H9 (cell line): ENCODE results near the gene TRIM24. TPM values are rescaled to one million over a fixed set of nuclear protein-coding genes. Genes with fewer than 3 reads are reported as not detected.

Experiments
- DNase-seq: peaks from one replicate; pipeline ENCODE4 v3.0.0-alpha.2; 2017
- H2AFZ ChIP-seq: one replicate; pipeline ENCODE4 v1.6.1; 2013; ENCODE audit warnings: mild to moderate bottlenecking, low read length, control low read depth, moderate library complexity
- H2AK5ac ChIP-seq: 2 replicates; pipeline ENCODE4 v1.6.1; 2013; ENCODE audit warnings: low read length, control low read depth, mixed read lengths; ENCODE audit not compliant: insufficient read length
- H2BK120ac ChIP-seq: one replicate; pipeline ENCODE4 v1.6.1; 2013; ENCODE audit warnings: low read depth, mild to moderate bottlenecking, low read length, control low read depth, inconsistent platforms; ENCODE audit not compliant: poor library complexity, severe bottlenecking
- H2BK12ac ChIP-seq: 2 replicates; pipeline ENCODE4 v1.6.1; 2013; ENCODE audit warnings: low read length, control low read depth, mixed read lengths, low read depth; ENCODE audit not compliant: insufficient read length
- H2BK15ac ChIP-seq: 2 replicates; pipeline ENCODE4 v1.6.1; 2013; ENCODE audit warnings: low read depth, low read length, control low read depth
- H2BK20ac ChIP-seq: one replicate; pipeline ENCODE4 v1.6.1; 2013; ENCODE audit warnings: low read depth, mild to moderate bottlenecking, low read length, control low read depth, inconsistent platforms; ENCODE audit not compliant: poor library complexity, severe bottlenecking
- H2BK5ac ChIP-seq: 2 replicates; pipeline ENCODE4 v1.6.1; 2013; ENCODE audit warnings: low read length, control low read depth, mixed read lengths; ENCODE audit not compliant: insufficient read length
- H3K14ac ChIP-seq: 2 replicates; pipeline ENCODE4 v1.6.1; 2013; ENCODE audit warnings: low read length, control low read depth; ENCODE audit not compliant: insufficient read depth
- H3K18ac ChIP-seq: 2 replicates; pipeline ENCODE4 v1.6.1; 2013; ENCODE audit warnings: low read depth, mild to moderate bottlenecking, mixed read lengths, low read length, control low read depth; ENCODE audit not compliant: insufficient read length
- H3K23ac ChIP-seq: 2 replicates; pipeline ENCODE4 v1.6.1; 2013; ENCODE audit warnings: low read length, control low read depth, mixed read lengths, low read depth; ENCODE audit not compliant: insufficient read length
- H3K23me2 ChIP-seq: 2 replicates; pipeline ENCODE4 v1.6.1; 2013; ENCODE audit warnings: low read depth, mild to moderate bottlenecking, mixed read lengths, low read length, control low read depth; ENCODE audit not compliant: insufficient read length, poor library complexity, severe bottlenecking
- H3K27ac ChIP-seq: 2 replicates; pipeline ENCODE4 v1.5.1; 2013; ENCODE audit warnings: low read length, control low read depth, mixed read lengths, low read depth; ENCODE audit not compliant: insufficient read length
- H3K27me3 ChIP-seq: 2 replicates; pipeline ENCODE4 v1.6.1; 2013; ENCODE audit warnings: low read length, control low read depth, inconsistent platforms; ENCODE audit not compliant: insufficient read depth
- H3K4ac ChIP-seq: 2 replicates; pipeline ENCODE4 v1.6.1; 2013; ENCODE audit warnings: low read depth, mild to moderate bottlenecking, control low read depth, inconsistent platforms, low read length, moderate library complexity
- H3K4me1 ChIP-seq: 2 replicates; pipeline ENCODE4 v1.6.1; 2013; ENCODE audit warnings: low read length, control low read depth, inconsistent platforms; ENCODE audit not compliant: insufficient read depth
- H3K4me2 ChIP-seq: 2 replicates; pipeline ENCODE4 v1.6.1; 2013; ENCODE audit warnings: low read length, control low read depth, mixed read lengths; ENCODE audit not compliant: insufficient read length, insufficient read depth
- H3K56ac ChIP-seq: 2 replicates; pipeline ENCODE4 v1.6.1; 2013; ENCODE audit warnings: low read depth, mild to moderate bottlenecking, mixed read lengths, low read length, control low read depth; ENCODE audit not compliant: insufficient read length
- H3K79me1 ChIP-seq: 2 replicates; pipeline ENCODE4 v1.6.1; 2013; ENCODE audit warnings: low read depth, mild to moderate bottlenecking, moderate library complexity, low read length, control low read depth, inconsistent platforms; ENCODE audit not compliant: insufficient read depth, poor library complexity, severe bottlenecking
- H3K79me2 ChIP-seq: 2 replicates; pipeline ENCODE4 v1.6.1; 2013; ENCODE audit warnings: low read length, control low read depth, inconsistent platforms; ENCODE audit not compliant: insufficient read depth
- H3K9ac ChIP-seq: 2 replicates; pipeline ENCODE4 v1.6.1; 2013; ENCODE audit warnings: low read length, control low read depth, mixed read lengths; ENCODE audit not compliant: insufficient read length; ENCODE audit errors: extremely low read depth
- H3K9me3 ChIP-seq: one replicate; pipeline ENCODE4 v1.6.1; 2013; ENCODE audit warnings: low read depth, low read length, inconsistent platforms; ENCODE audit not compliant: control insufficient read depth
- H3T11ph ChIP-seq: one replicate; pipeline ENCODE4 v1.6.1; 2013; ENCODE audit warnings: mild to moderate bottlenecking, low read length, control low read depth, inconsistent platforms
- H4K20me1 ChIP-seq: one replicate; pipeline ENCODE4 v1.6.1; 2013; ENCODE audit not compliant: control insufficient read depth, insufficient read length, insufficient read depth
- H4K5ac ChIP-seq: 2 replicates; pipeline ENCODE4 v1.6.1; 2013; ENCODE audit warnings: low read depth, mild to moderate bottlenecking, mixed read lengths, low read length, control low read depth; ENCODE audit not compliant: insufficient read length
- H4K8ac ChIP-seq: replicated peaks from 2 replicates; pipeline ENCODE4 v1.6.1; 2013; ENCODE audit warnings: low read length, control low read depth, mixed read lengths, low read depth; ENCODE audit not compliant: insufficient read length
- H4K91ac ChIP-seq: 2 replicates; pipeline ENCODE4 v1.6.1; 2013; ENCODE audit warnings: low read depth, mild to moderate bottlenecking, moderate library complexity, mixed read lengths, low read length, control low read depth; ENCODE audit not compliant: insufficient read length
- H3K27ac Mint-ChIP-seq, 3 experiments: 2 replicates in 2 of 3; 3 replicates in 1 of 3; pipeline ENCODE4 v1.8.0; 2020 to 2021; ENCODE audit warnings: mixed read lengths in 3 of 3, mild to moderate bottlenecking in 1 of 3, moderate library complexity in 1 of 3
- H3K27me3 Mint-ChIP-seq: 2 replicates; pipeline ENCODE4 v1.8.0; 2021; ENCODE audit warnings: low read depth, mild to moderate bottlenecking, moderate library complexity, mixed read lengths
- H3K36me3 Mint-ChIP-seq, 3 experiments: 2 replicates in 2 of 3; 3 replicates in 1 of 3; pipeline ENCODE4 v1.8.0; 2020 to 2021; ENCODE audit warnings: low read depth in 3 of 3, mixed read lengths in 3 of 3; ENCODE audit not compliant: insufficient read depth in 1 of 3
- H3K4me1 Mint-ChIP-seq, 2 experiments: 2 replicates each; pipeline ENCODE4 v1.8.0; 2020; ENCODE audit warnings: mixed read lengths in 2 of 2
- H3K4me3 Mint-ChIP-seq, 2 experiments: 2 replicates in 1 of 2; 3 replicates in 1 of 2; pipeline ENCODE4 v1.8.0; 2020 to 2021; ENCODE audit warnings: mild to moderate bottlenecking in 2 of 2, mixed read lengths in 2 of 2, moderate library complexity in 1 of 2
- H3K9me3 Mint-ChIP-seq, 2 experiments: 2 replicates in 1 of 2; 3 replicates in 1 of 2; pipeline ENCODE4 v1.8.0; 2020; ENCODE audit warnings: mild to moderate bottlenecking in 2 of 2, mixed read lengths in 2 of 2, moderate library complexity in 1 of 2
- CTCF ChIP-seq: fragments of 200-600 bp; sonication (generic); conservative IDR thresholded peaks from 3 replicates; pipeline ENCODE4 v1.8.0; 2021; ENCODE audit warnings: antibody characterized with exemption, mild to moderate bottlenecking
- WGBS: extraction: QIAGEN DNeasy Blood & Tissue Kit; methylation state at CpG from one replicate; pipeline ENCODE4 v1.1.7; 2013; ENCODE audit warnings: missing lambda C conversion rate, low lambda C conversion rate, mixed read lengths; ENCODE audit not compliant: insufficient read length; ENCODE audit errors: extremely low coverage; 5-methylcytosine and 5-hydroxymethylcytosine counted together
- total RNA-seq: library from RNA; stranded (reverse); gene quantifications from 2 replicates; pipeline ENCODE4 v1.2.1, GENCODE V29; 2021

Gene TRIM24
- total RNA-seq, 1 experiment from 2014 or later, result 260 TPM

GRCh38 chr7:138434597-138435019, 25.5 kb upstream of the TRIM24 start:
- Histone ChIP-seq H3K9me3 (peaks cover 20% of the 10 kb centered on the region), H2BK12ac (no peak overlapping the region), H3K79me1 (no peaks in the 10 kb centered on the region), H2BK20ac (no peak overlapping the region), H3K4me1 (peaks cover 9% of the 10 kb centered on the region; the same call in 1 of the 2 replicates), H3T11ph (no peak overlapping the region), H3K23me2 (no peaks in the 10 kb centered on the region), H2BK5ac (no peak overlapping the region), H3K4me2 (peak overlapping the region; percentile 6), H3K56ac (no peak overlapping the region), H3K27ac (peak overlapping the region; percentile 55), H4K8ac (no peak overlapping the region), H3K9ac (no peak overlapping the region), H2AFZ (no peak overlapping the region), H3K23ac (no peak overlapping the region), H3K4ac (no peak overlapping the region), H2AK5ac (no peak overlapping the region), H3K14ac (no peak overlapping the region), H2BK120ac (no peak overlapping the region), H4K20me1 (no peaks in the 10 kb centered on the region), H3K79me2 (no peaks in the 10 kb centered on the region), H3K27me3 (no peaks in the 10 kb centered on the region), H4K5ac (no peak overlapping the region), H2BK15ac (no peak overlapping the region), H4K91ac (no peak overlapping the region), H3K18ac (no peak overlapping the region)
- H3K27me3 Mint-ChIP-seq, result peaks cover 8% of the 10 kb centered on the region
- H3K27ac Mint-ChIP-seq, result peak overlapping the region in 2 of 3 experiments; percentile 26 to 95; a peak in 4 of 7 replicates
- TF ChIP-seq CTCF, result no peak
- no peak for DNase-seq
- peaks cover 29 to 32% of the 10 kb centered on the region in 2 experiments for H3K4me1 Mint-ChIP-seq
- WGBS, result no CpG with 5 or more reads among the region's 2 CpGs
- H3K36me3 Mint-ChIP-seq, result peaks cover 32 to 45% (median 32%) of the 10 kb centered on the region in 3 experiments
- peaks cover 35 to 41% of the 10 kb centered on the region in 2 experiments for H3K9me3 Mint-ChIP-seq
- no peak overlapping the region for H3K4me3 Mint-ChIP-seq
